Ishikawa (cell line): Measurements from ENCODE around the gene PHF20.

Experiments used
- CREB1 ChIP-seq: IDR thresholded peaks from 2 replicates; pipeline ENCODE4 v1.6.1; 2012; ENCODE audit warnings: low read depth
- EP300 ChIP-seq: IDR thresholded peaks from 2 replicates; pipeline ENCODE4 v1.6.1; 2012; ENCODE audit warnings: borderline replicate concordance
- RAD21 ChIP-seq: IDR thresholded peaks from 2 replicates; pipeline ENCODE4 v1.6.1; 2012; ENCODE audit warnings: low read depth
- TAF1 ChIP-seq: IDR thresholded peaks from 2 replicates; pipeline ENCODE4 v1.6.1; 2012; ENCODE audit warnings: low read depth, mild to moderate bottlenecking
- TCF12 ChIP-seq: IDR thresholded peaks from 2 replicates; pipeline ENCODE4 v1.6.1; 2012; ENCODE audit warnings: low read depth
- YY1 ChIP-seq: IDR thresholded peaks from 2 replicates; pipeline ENCODE4 v1.6.1; 2012; ENCODE audit warnings: low read depth
- ZBTB7A ChIP-seq: IDR thresholded peaks from 2 replicates; pipeline ENCODE4 v1.6.1; 2012; ENCODE audit warnings: low read depth
- TF ChIP-seq, protein P1 (sequence below): IDR thresholded peaks from 2 replicates; pipeline ENCODE4 v1.6.1; 2012
- TF ChIP-seq, protein P2 (sequence below): IDR thresholded peaks from 2 replicates; pipeline ENCODE4 v1.6.1; 2012; ENCODE audit warnings: low read depth, mild to moderate bottlenecking

DNA sequence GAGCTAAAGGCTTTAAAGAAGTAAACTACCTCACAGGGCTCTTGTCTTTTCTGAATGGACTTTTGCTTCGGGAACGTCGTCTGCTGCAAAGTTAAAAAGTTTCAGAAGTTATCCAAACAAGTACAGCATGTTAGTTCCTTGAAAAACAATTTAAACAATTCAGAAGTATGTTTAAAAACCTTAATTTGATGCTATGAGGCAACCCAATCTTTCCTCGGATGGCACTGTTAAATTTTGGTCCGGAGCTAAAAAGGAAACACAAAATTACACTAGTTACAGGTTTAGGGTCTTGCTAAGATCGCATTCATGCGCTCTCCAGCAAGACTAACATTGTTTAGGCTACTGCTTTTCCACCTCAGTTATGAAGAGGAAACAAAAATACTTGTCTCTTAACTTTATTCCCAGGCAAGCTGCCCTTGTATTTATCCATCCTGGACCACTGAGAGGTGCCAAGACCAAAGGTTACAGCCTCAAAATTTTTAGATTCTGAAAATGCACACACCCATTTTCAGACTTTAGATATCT lies 42.5 kb upstream of the PHF20 start:
- TF ChIP-seq YY1 (no peak), EP300 (no peak), RAD21 (no peak), ZBTB7A (no peak), CREB1 (no peak), TCF12 (no peak), TAF1 (no peak)
- TF ChIP-seq, protein P1, sequence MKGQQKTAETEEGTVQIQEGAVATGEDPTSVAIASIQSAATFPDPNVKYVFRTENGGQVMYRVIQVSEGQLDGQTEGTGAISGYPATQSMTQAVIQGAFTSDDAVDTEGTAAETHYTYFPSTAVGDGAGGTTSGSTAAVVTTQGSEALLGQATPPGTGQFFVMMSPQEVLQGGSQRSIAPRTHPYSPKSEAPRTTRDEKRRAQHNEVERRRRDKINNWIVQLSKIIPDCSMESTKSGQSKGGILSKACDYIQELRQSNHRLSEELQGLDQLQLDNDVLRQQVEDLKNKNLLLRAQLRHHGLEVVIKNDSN: no peak
- TF ChIP-seq, protein P2, sequence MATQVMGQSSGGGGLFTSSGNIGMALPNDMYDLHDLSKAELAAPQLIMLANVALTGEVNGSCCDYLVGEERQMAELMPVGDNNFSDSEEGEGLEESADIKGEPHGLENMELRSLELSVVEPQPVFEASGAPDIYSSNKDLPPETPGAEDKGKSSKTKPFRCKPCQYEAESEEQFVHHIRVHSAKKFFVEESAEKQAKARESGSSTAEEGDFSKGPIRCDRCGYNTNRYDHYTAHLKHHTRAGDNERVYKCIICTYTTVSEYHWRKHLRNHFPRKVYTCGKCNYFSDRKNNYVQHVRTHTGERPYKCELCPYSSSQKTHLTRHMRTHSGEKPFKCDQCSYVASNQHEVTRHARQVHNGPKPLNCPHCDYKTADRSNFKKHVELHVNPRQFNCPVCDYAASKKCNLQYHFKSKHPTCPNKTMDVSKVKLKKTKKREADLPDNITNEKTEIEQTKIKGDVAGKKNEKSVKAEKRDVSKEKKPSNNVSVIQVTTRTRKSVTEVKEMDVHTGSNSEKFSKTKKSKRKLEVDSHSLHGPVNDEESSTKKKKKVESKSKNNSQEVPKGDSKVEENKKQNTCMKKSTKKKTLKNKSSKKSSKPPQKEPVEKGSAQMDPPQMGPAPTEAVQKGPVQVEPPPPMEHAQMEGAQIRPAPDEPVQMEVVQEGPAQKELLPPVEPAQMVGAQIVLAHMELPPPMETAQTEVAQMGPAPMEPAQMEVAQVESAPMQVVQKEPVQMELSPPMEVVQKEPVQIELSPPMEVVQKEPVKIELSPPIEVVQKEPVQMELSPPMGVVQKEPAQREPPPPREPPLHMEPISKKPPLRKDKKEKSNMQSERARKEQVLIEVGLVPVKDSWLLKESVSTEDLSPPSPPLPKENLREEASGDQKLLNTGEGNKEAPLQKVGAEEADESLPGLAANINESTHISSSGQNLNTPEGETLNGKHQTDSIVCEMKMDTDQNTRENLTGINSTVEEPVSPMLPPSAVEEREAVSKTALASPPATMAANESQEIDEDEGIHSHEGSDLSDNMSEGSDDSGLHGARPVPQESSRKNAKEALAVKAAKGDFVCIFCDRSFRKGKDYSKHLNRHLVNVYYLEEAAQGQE: no peak
